Stomach smooth muscle (tissue), 2 donors: Measurements from ENCODE around the gene BCL3.

ENCODE experiments used
- H3K27ac ChIP-seq: one replicate; pipeline ENCODE4 v1.7.0; 2013; ENCODE audit warnings: mild to moderate bottlenecking, low read length, inconsistent platforms
- H3K27me3 ChIP-seq, 2 donors: one replicate each; pipeline ENCODE4 v1.7.0; 2013; ENCODE audit warnings: low read length in 2 of 2; ENCODE audit not compliant: insufficient read depth in 2 of 2, control insufficient read depth in 1 of 2
- H3K36me3 ChIP-seq, 2 donors: one replicate each; pipeline ENCODE4 v1.7.0; 2013; ENCODE audit warnings: low read length in 2 of 2; ENCODE audit not compliant: control insufficient read depth in 2 of 2, insufficient read depth in 2 of 2
- H3K4me1 ChIP-seq: one replicate; pipeline ENCODE4 v1.7.0; 2013; ENCODE audit warnings: low read length; ENCODE audit not compliant: control insufficient read depth, insufficient read depth
- H3K4me3 ChIP-seq, 2 donors: one replicate each; pipeline ENCODE4 v1.7.0; 2013; ENCODE audit warnings: low read length in 2 of 2
- H3K9ac ChIP-seq, 2 donors: one replicate each; pipeline ENCODE4 v1.7.0; 2013; ENCODE audit warnings: low read length in 2 of 2, mild to moderate bottlenecking in 1 of 2
- H3K9me3 ChIP-seq, 2 donors: one replicate each; pipeline ENCODE4 v1.7.0; 2013; ENCODE audit warnings: low read length in 2 of 2; ENCODE audit not compliant: control insufficient read depth in 2 of 2
- donor health status: healthy.
- donor health status: Pancreatic carcinoma.

Gene BCL3

DNA sequence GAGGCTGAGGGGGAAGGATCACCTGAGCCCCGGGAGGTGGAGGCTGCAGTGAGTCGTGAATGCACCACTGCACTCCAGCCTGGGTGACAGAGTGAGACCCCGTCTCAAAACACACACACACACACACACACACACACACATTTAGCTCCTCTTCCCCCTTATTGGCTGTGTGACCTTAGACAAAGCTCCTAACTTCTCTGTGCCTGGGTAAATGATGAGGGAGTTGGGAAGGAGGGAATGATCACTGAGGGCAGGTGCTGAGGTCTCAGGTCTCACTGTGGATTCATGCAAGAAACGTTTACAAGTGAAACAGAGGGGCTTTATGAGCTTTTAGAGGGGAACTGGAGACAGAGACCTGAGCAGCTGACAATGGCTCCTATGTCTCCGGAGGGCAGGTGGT is 16.9 kb upstream of the BCL3 start:
- Histone ChIP-seq H3K9me3 (no peaks in the 10 kb centered on the region), H3K9ac (no peak overlapping the region), H3K27me3 (no peaks in the 10 kb centered on the region), H3K4me1 (no peaks in the 10 kb centered on the region), H3K36me3 (no peaks in the 10 kb centered on the region), H3K4me3 (no peak overlapping the region), H3K27ac (no peak overlapping the region)

DNA sequence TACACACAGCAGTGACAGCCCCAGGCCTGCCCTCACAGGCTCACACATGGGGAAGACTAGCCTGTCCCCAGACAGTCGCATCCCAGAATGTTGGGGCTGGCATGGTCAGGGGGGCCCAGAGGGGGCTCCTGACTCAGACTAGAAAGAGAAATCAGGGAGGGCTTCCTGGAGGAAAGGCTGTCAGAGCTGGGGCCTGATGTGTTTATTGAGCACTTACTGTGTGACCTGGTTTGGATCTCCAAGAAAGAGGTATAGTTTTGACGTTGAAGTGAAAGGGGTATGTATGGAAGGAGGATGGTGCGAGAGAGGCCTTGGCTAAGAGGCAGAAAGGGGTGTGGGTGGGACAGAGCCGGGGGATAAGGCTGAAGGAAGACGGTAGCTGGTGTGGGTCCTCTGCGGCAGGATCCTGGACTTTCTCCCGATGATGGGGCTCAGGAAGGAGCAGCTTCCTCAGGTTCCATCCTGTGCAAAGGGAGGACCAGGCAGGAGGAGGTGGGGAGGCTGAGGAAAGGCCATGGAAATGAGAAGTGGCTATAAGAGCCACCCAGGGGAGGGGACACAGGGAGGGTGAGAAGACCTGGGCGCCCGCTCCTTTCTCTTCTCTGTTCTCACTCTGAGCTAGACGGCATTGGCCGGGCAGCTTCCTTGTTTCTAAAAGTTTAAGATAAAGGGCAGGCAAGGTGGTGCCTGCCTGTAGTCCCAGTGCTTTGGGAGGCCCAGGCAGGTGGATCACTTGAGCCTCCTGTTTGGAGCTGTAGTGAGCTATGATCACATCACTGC is 16.1 kb upstream of the BCL3 start:
- no peaks in the 10 kb centered on the region for H3K36me3 ChIP-seq
- H3K27ac ChIP-seq, result no peak overlapping the region
- no peaks in the 10 kb centered on the region for H3K4me1 ChIP-seq
- no peak overlapping the region for H3K9ac ChIP-seq
- H3K4me3 ChIP-seq, result no peak overlapping the region
- H3K9me3 ChIP-seq, result no peaks in the 10 kb centered on the region
- H3K27me3 ChIP-seq, result no peaks in the 10 kb centered on the region

DNA sequence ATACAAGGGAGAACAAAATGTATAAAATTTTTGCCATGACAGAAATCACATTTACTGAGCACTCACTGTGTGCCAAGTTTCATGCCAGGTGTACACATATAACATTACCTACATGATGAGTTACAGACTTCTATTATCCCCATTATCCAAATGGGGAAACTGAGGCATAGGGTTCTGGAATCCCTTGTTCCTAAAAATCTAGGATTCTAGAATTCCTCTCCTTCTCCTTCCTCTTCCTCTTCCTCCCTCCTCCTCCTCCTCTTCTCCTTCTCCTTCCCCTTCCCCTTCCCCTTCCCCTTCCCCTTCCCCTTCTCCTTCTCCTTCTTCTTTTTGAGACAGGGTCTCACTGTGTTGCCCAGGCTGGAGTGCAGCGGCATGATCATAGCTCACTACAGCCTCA is 14.2 kb upstream of the BCL3 start:
- Histone ChIP-seq H3K9ac (no peak overlapping the region), H3K27ac (no peak overlapping the region), H3K27me3 (no peaks in the 10 kb centered on the region), H3K36me3 (no peaks in the 10 kb centered on the region), H3K4me1 (no peaks in the 10 kb centered on the region), H3K9me3 (no peaks in the 10 kb centered on the region), H3K4me3 (no peak overlapping the region)

DNA sequence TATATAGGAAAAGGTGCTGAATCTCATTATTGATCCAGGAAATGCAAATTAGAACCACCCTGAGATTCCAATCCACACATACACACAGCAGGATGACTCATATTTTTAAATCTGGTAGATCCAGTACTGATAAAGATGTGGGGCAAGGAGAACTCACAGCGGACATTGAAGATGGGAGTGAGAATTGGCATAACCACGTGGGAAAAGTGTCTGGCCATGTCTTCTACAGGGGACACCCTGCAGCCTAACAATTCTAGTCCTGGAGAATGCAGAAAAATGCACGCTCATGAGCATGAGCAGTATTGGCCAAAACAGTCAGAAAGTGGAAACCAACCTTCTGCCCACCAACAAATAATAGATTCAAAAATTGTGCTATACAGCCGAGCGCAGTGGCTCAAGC is 13.5 kb upstream of the BCL3 start:
- Histone ChIP-seq H3K27ac (no peak overlapping the region), H3K27me3 (no peaks in the 10 kb centered on the region), H3K4me1 (no peaks in the 10 kb centered on the region), H3K9me3 (no peaks in the 10 kb centered on the region), H3K36me3 (no peaks in the 10 kb centered on the region), H3K4me3 (no peak overlapping the region), H3K9ac (no peak overlapping the region)

DNA sequence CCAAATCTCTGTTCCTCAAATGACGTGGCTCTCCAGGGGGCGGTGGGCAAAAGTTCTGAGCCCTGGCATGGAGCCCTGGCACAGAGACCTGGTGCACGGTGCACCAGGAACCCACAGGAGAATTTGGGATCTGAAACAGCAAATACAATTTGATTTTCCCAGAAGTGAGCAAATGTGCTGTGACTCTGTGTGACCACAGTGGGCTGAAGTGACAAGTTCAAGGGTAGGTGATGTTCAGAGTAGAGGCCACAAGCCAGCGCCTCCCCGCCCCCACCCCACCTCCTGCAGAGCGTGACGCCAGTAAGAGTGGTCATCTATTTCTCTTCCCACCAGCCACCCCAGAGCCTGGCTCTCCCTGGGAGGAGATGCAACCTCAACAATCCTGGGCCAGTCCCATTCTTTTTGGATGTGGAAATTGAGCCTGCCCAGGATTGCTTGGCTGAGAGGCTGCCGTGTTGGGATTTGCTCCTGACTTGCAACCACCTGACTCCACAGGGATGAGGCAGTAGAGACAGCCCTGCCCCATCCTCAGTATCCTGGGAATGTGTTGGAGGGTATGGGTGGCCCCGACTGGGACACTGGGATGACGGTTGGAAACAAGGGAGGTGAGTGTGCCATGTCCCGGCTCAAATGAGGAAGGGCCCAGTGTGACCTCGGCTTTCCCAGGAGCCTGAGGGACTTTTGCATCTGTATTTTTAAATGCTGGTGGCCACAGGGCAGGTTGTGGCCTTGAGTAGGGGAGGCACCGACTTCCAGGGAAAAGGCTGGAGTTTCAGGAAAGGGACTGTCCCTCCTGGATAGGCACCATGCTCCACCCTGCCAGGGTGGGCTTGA is 11.1 kb upstream of the BCL3 start:
- Histone ChIP-seq H3K27ac (no peak overlapping the region), H3K9ac (no peak overlapping the region), H3K4me3 (no peak overlapping the region), H3K9me3 (no peaks in the 10 kb centered on the region), H3K36me3 (no peaks in the 10 kb centered on the region), H3K27me3 (no peaks in the 10 kb centered on the region), H3K4me1 (peaks cover 11% of the 10 kb centered on the region)

DNA sequence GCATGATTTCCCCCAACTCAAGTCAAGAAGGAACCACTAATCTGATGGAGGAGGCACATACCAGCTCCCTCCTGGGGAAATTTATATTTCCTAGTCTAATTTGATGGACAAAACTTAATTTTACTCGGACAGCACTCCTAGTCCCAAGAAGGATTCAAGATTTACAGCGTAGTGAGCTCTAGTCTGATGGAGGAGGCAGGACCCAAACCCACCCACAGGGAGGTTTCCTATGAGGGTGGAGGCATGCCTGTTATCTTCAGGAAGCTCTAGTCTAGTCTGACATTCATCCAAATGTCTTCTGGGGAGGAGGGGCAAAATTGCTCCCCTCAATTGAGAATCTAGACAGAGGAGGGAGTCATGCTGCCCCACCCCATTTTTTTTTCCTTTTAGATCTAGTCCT is 10.4 kb upstream of the BCL3 start:
- Histone ChIP-seq H3K9me3 (no peaks in the 10 kb centered on the region), H3K4me1 (peaks cover 17% of the 10 kb centered on the region), H3K27ac (no peak overlapping the region)

DNA sequence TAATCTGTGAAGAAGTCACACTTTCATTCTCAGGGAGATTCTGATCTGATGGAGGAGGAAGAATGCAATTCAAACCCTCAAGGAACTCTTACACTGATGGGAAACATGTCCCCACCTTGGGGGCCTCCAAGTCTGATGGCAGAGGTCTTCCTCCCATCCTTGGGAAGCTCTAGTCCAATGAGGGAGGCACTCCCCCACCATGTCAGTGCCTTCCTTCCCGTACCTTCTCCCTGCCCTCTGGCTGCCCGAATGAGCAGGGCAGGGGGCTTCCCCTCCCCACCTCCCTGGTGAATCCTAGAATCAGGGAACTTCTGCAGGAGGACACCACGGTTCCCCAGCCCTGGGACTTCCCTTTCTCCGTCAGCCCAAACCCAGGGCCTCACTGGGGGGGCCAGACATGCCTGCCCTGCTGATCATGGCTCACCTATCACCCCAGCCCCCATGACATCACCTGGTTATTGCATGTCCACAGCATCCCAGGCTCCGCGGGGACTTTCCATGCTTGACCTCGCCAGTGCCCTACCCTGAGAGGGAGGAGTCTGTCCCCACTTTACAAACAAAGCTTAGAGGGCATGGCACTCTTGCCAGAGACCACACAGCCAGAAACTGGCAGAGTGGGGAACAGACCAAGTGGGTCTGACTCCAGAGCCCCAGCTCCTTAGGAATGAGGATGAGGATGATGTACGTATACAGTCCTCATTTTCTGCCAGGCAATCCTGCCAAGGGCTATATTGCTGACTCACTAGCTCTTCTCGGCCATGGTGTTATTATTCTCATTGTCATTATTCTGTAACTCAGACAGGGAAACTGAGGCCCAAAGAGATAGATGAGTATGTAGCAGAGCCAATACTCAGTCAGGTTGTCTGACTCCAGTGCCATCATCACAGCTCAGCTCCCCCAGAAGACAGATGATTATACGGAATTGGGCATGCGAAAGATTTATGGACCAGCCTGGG is 9.6 kb upstream of the BCL3 start:
- H3K4me3 ChIP-seq, result no peak overlapping the region
- H3K27ac ChIP-seq, result no peak overlapping the region
- no peaks in the 10 kb centered on the region for H3K27me3 ChIP-seq
- no peaks in the 10 kb centered on the region for H3K9me3 ChIP-seq
- H3K4me1 ChIP-seq, result peaks cover 17% of the 10 kb centered on the region
- no peaks in the 10 kb centered on the region for H3K36me3 ChIP-seq
- H3K9ac ChIP-seq, result no peak overlapping the region

More for the DNA sequence above, 10.4 kb upstream of the BCL3 start:
- Histone ChIP-seq H3K4me3 (no peak overlapping the region), H3K36me3 (no peaks in the 10 kb centered on the region), H3K9ac (no peak overlapping the region), H3K27me3 (no peaks in the 10 kb centered on the region)

DNA sequence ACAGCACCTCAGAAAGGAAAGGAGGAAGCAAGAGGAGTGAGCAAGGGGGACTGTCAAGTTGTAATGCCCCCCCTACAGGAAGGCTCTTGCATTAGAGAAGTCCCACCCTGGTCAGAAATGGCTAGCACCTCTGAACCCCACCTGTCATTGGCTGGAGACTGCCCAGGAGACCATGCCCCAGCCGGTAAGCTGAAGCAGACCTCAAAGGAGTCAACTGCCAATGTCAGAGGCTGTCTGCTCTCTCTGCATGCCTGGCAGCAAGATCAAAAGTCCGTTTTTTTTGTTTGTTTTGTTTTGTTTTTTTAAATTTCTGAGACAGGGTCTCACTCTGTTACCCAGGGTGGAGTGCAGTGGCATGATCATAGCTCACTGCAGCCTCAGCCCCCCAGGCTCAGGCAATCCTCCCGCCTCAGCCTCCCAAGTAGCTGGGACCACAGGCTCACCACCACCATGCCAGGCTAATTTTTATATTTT is 8.1 kb upstream of the BCL3 start:
- Histone ChIP-seq H3K9ac (no peak overlapping the region), H3K36me3 (no peaks in the 10 kb centered on the region), H3K4me1 (peaks cover 24% of the 10 kb centered on the region), H3K4me3 (no peak overlapping the region), H3K9me3 (no peaks in the 10 kb centered on the region), H3K27me3 (no peaks in the 10 kb centered on the region), H3K27ac (no peak overlapping the region)

DNA sequence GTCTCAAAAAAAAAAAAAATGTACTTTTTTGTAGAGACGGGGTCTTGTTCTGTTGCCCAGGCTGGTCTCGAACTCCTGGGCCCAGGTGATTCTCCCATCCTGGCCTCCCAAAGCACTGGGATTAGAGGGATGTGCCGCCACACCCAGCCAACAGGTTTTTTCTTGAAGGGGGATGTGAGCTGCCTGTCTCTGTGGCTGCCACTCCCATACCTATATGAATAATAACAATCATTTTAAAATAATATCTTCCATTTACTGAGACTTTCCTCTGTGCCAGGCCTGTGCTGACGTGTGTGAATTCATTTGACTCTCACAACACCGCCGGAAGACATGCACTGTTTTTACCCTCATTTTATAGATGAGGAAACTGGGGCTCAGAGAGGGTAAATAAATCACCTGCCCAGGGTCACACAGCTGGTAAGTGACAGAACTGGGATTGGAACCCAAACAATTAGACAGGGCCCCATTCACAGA is 7.2 kb upstream of the BCL3 start:
- H3K36me3 ChIP-seq, result no peaks in the 10 kb centered on the region
- H3K9ac ChIP-seq, result peak overlapping the region; percentile 47 to 53
- no peak overlapping the region for H3K4me3 ChIP-seq
- H3K4me1 ChIP-seq, result peaks cover 28% of the 10 kb centered on the region
- peak overlapping the region; percentile 55 for H3K27ac ChIP-seq
- no peaks in the 10 kb centered on the region for H3K27me3 ChIP-seq
- no peaks in the 10 kb centered on the region for H3K9me3 ChIP-seq

DNA sequence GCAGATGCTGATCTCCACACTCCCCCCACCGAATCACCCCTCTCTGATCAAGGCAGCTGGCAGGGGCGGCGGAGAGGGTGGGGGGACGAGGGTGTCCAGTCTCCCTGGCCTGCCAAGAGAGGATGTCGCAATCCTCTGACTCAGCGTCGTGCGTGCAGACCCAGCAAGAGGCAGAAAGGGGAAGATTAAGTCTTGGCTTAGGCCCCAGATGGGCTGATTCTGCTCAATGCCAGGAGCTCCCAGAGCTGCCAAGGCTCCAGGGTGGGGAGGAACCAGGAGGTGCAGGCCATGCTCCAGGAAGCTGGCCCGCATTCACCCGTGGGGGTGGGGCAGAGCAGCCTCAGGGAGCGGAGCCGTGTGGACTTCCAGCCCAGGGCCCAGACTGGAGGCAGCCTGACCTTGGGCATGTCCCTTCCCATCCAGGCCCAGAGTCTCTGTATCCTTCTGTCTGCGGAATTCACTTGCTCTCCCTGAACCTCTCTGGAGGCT is 6.6 kb upstream of the BCL3 start:
- peak overlapping the region in 1 of 2 donors; percentile 29 for H3K4me3 ChIP-seq
- H3K9me3 ChIP-seq, result no peaks in the 10 kb centered on the region
- no peaks in the 10 kb centered on the region for H3K27me3 ChIP-seq
- H3K27ac ChIP-seq, result peak overlapping the region; percentile 74
- H3K9ac ChIP-seq, result peak overlapping the region; percentile 21 to 60
- no peaks in the 10 kb centered on the region for H3K36me3 ChIP-seq
- peaks cover 34% of the 10 kb centered on the region for H3K4me1 ChIP-seq
